HG03442 (cell line): ENCODE results near the gene NUDCD3.

ENCODE experiments used
- ATAC-seq: cut with Tn5 transposase; IDR thresholded peaks from one replicate; pipeline ENCODE4 v1.9.1; 2021; ENCODE audit warnings: mild to moderate bottlenecking, moderate library complexity; ENCODE audit not compliant: unreplicated experiment

NUDCD3 gene

DNA sequence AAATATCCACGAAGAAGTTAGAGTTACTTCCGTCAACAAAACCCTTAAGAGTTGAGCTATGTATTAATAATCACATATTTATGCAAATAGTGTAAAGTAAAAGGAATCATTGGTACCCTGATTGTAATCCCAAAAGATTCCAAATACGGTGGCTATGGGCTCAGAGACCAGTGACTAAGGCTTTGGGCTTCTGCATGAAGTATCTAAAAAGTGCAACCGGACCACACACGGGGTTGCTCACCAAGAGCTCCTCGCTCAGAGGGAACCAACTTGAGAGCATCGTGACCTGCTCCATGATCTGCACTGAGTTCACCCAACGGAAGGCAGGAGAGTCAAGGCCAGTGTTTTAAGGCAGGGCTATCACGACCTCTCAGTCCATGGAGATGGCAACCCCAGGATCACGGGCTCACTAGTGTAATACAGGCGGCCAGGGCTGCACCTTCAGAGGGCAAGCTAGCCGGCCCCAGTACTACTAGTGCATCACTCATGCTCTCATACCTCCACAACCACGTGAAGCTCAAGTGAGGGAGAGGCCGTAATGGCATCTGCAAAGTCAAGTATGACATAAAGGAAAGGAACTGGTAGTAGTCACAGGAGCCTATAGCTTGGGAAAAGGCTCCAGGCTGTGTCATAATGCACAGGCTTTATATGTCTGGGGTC, 87.9 kb downstream of the NUDCD3 start:
- ATAC-seq: no peak

DNA sequence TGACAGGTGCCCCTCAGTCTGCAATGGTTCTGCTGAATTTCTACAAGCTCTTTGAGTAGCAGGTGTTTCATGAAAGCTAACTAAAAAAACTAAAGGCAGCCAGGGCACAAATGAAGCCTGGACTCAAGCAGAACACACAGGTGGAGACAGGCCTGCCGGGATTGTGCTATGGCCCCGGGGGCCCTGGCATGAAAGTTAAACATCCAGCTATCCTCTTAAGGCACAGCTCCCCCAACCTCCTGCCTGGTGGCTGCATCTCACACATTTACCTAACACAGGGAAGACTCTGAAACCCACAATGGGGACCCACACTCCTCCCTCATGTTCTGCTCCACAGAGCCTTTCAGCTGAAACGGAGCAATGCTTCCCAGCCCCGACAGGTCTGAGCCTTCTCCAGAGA, 88.8 kb downstream of the NUDCD3 start:
- no peak for ATAC-seq

DNA sequence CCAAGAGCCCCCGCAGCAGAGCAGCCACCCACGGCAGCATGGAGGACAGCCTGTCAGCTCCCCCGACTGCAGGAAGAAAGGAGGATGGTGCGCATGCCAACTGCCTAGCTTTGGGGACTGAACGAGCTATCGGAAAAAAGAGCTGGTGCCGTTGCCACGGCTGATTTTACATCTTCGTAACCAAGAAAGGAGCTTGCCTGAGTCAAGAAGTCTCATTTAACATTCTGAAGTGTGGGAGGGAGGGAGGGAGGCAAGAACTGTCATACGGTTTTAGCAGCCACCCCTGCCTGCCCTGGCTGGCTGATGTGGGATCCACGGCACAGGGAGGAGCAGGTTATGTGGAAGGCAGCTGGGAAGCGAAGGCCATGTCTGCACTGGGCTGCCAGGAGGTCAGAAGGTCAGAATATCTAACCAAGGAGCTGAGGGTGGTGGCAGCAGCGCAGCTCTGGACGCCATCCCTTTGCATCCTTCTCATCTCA, 90.4 kb downstream of the NUDCD3 start:
- no peak for ATAC-seq

DNA sequence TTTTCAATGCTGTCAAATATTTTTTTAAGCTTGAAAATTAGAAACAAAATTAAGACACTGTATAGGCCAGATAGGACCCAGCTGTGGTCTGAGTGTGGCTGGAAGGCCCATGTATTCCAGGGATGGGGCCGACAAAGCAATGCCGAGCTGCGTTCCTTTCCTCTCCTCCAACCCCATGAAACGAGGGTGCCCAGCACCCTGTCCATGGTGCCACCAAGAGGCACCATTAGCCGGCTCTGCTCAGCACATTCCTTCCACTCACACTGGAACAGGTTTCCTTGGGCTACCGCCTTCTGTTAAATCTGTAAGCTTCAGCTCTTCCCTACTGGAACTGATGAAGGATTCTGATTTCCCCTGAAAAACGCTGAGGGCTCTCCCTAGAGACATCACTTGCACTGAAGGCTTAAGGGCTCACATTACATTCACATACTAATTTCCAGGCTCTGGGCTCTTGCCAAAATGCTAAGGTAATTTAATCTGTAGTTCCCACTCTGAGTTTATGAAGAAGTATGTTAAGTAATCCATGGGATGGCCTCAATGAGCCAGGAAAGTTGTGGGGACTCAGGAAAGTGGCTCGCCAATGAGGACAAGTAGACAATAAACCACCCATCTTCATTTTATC, 91.4 kb downstream of the NUDCD3 start:
- ATAC-seq: no peak

DNA sequence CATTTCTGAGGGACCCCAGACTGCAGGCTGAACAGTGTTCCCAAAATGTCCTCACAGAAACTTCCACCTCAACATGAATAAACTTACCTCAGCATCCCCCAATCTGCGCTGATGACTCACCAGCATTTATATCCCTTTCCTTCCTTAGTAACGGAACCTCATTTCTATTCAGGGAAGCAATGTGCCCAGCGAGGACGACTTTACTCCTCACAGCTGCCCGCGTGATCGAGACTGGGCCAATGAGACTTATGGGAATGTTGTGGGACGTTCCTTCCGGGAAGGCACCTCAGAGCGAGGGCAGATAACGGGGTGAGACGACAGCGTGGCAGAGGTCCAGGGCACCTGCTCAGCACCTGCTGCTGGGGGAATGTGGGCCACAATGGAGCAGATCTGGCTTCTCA, 91.9 kb downstream of the NUDCD3 start:
- ATAC-seq: no peak

DNA sequence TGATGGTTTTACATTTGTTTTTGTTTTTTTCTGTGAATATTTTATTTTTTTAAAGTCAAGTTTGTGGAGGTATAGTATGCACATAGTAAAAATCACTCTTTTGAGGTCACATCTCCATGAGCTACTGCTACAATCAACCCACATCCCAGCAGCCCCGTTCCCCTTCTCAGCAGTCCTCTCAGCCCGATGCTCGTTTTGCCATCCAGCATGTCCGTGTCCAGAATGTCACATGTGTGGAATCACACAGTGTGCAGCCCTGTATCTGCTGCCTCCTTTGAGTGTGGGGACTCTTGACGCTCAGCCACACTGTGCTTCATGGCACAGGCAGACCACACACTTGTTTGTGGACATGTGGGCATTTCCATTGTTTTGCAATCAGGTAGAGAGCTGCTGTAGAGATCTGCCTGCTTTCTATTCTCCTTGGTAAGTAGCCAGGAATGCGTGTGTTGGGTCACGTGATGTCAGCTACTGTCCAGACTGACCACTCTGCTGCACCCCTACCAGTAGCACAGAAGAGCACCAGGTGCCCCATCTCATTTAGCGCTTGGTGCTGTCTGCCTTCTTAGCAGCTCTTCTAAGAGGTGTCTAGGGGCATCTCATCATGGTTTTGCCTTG, 93.4 kb downstream of the NUDCD3 start:
- no peak for ATAC-seq

DNA sequence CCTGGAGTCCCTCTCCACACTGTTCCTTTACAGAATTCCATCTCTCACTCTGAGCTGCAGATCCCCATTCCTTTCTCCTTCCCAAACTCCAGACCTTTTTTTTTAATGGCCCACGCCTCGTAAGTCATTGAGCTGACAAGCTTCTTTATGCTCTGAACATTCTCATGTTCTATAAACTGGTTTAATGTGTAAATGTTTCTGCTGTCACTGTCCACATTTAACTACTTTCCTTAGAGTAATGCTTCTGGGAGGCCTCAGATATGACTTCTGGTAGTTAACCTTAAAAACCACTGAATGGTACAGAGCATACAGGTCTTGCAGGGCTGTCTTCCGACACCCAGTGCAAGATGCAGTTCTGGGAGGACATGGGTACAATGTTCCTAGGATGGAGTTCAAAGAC, 94.0 kb downstream of the NUDCD3 start:
- no peak for ATAC-seq

DNA sequence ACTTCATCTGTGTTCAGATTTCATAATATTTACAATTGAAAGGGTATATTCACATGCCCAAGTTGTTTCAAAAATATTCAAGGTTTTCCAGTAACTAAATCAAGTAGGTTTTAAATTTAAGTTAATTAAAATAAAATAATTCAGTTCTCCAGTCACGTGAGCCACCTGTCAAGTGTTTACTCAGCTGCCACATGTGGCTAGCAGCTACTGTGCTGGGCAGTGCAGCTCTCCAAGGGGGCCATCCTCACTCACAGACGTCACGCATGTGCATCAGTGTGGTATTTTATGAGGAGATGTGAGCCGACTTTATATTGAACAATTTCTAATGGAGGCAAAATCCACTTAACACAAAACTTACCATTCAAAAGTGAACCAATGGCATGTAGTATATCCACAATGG, 95.4 kb downstream of the NUDCD3 start:
- ATAC-seq: no peak

DNA sequence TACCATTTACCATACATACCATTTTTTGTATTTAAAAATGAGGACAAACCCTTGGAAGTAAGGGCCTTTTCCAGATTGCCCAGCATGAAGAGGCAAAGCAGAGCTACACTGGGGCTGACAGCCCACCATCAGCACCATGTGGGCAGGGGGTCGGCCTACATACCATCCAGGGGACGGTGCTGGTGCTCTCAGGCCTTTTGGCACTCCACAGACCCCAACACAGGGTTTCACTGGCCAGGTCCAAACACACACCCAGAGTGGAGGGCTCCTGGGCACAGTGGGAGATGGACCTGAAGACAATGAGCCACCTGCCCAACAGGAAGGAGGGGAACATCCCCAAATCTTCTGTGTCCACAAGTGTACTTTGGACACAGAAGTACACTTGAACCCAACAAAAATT, 95.8 kb downstream of the NUDCD3 start:
- ATAC-seq: no peak

DNA sequence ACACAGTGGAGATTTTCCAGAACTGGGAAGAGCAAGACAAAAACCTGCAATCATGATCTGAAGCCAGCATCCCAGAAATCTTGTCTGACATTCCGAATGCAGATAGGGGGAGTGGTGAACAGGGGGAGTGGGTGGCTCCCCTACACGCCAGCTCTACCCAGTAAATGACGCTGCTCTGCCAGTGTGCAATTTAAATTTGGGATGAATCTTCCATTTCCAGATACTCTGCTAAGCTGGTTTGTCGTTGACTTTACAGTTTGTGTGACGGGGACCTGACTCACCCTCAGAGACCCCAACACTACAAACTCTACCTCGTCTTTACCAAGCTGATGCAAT, 96.4 kb downstream of the NUDCD3 start:
- no peak for ATAC-seq

DNA sequence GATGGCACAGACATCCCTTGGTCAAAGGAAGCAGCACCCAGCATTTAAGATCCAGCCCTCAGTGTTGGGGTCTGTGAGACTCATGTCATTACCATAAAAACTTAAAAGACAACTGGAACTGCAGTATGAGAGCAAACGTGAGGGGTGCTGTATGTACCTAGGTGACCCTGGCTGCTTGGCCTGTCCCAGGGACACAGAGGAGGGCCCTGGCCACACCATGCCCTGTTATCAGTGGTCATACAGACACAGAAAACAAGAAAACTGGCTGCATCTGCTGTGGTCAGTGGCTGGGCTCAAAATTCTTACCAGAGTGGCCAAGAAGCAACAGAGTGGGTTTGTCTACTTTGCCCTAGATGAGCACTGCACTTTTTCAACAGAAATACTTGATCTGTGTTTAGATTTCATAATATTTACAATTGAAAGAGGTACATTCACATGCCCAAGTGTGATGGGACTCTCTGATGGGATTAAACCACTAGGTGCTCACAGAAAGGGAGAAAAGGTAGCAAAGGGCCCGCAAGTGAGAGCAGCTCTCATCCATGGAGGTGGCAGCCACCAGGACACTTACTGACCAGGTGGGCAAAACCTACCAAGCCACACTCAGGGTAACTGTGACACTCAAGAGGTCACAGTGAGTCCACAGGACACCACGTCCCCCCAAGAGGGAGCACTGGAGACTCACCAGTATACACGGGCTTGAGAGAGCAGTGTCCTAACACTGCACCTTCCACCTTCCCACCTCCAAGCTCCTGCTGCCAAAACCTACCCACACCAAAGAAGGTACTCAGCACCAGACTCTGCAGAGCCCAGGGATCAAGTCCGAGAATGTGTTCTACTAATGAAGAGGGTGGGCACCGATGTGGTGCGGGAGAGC, 97.0 kb downstream of the NUDCD3 start:
- ATAC-seq: no peak

DNA sequence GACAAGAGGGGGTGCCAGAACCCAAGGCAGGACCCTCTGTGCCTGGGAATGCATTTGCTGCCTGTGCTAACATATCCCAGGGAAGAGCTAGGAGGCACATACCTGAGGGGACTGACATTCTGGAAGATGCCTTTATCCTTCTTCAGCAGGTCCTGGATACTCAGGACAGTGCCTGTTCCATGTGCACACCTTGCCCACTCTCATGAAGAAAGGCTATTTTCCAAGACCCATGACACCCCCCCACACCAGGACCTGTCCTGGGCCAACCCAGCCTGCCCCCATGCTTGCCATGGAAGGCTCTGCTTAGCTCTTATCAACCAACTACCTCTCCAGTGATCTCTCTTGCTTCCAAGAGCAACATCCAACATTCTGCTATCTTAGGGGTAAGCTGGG, 97.8 kb downstream of the NUDCD3 start:
- ATAC-seq: no peak

DNA sequence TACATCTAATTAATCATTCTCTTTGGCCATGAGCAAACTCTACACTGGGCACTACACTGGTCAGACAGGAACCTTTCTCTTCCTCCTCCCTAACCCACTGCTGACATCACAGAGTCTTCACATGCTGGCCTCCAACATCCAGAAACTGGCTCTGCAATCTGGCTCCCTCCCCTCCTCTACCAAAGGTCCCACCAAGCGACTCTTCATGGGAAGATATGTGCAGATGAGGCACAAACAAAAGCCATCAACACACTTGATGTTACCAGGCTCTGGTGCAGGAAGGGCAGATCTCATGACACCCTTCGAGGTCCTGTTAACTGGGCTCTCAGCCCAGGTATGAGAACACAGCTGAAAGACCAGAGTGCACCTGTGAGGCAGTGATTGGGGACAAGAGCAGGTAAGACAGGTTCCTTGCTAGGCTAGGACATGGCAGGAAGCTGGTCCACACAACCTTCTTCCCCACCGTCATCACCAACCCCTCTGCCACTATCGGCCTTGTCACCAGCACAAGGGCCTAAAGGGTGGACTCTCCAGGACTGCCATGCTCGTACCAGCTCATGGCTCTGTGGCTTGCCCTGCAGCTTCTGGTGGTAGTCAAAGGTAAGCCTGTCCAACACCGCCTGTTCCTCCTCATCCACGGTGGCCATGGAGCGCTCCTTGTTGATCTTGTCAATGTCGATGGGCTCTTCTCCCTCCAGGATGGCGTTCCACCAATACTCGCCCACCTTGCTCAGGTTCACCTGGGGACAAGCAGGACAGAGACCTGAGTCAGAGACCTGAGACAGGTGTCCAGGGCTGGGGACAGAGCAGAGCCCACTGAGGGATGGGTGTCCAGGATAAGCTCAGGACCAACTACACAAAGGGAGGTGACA, 98.5 kb downstream of the NUDCD3 start:
- ATAC-seq: no peak

DNA sequence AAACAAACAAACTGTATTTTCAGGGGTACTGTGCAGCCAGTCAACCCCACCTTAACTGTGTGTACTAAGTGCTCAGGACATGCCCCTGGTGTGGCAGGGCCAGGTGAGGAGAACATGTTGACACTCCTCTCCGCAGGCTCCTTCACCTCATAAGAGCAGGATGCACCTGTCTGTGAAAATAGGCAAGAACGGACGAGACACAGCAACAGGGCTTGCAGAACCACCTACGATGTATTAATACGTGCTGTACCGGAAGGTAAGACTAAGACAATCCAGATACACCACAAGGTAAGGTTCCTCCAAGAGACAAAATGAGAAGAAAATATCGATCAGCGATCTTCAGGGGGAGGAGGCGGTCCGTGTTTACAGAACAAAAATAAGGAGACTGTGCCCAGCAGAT, 99.3 kb downstream of the NUDCD3 start:
- ATAC-seq: no peak

DNA sequence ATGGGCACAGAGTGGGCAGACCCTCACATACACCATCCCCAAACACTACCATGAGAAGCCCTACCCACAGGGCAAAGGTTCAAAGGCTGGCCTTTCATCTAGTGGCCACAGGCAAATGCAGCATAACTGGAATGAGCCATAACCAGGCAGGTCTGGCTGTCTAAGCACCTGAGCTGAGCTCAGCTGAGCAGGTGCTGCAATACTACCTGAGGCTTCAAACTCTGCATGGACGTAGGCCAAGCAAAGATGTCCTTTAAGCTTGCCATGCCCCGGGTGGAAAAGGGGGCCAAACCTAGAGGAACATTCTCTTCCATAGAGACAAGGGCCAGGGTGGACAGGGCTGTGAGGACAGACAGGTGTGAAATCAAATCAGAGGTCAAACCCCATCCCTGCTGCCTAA, 99.8 kb downstream of the NUDCD3 start:
- ATAC-seq: no peak

DNA sequence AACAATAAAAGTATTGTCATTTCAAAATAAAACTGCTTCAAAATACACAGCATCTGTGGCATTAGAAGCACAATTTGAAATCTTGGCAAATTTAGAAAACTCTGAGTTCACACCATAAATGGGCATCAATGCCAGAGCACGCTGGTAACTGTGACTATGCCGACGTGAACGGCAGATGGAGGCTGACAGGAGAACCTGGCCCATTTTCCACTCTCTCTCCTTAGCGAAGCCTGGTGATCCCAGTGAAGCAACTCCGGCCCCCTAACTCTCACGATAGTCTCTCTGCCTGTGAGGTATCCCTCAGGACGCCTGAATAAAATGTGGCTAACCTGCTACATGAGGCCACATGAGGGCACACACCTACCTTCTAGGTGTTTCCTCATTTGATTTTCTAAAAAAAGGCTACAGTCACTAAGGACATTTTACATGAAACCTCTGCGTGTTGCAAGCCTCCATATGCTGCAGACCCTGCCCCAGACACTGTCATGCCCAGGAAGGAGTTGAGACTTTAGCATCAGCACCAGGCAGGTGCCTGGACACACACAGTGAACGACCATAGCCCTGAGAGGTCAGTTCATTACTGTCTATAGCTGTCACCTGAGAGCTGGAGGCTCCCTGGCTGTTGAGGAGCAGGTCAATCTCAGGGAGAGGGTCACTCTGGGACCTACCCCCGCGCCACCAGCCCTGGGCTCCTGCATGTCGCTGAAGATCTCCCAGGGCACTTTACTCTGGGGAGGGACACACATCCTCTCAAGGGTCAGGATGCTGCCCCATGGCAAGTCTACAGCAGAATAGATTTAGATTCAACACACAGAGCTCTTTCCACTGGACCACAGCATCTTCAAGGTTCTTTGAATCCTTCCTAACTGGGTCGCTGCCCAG, 102.1 kb downstream of the NUDCD3 start:
- ATAC-seq: no peak

DNA sequence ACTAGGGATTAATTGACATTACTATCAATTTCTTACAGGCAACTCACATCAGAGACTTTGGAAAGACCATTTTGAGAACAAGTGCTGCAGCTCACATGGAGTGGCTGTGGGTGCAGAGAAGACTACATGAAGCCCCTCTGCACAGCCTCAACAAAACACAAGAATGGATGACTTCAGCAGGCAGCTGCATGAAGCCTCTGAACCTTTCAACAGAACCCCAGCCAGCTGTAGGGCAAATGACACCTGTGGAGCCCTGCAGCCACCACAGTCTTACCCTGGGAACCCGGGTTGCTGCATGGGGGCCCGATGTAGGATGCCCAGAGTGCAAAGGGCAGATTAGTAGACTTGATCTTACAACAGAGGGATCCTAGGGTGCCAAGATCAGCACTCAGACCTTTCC, 103.1 kb downstream of the NUDCD3 start:
- no peak for ATAC-seq

DNA sequence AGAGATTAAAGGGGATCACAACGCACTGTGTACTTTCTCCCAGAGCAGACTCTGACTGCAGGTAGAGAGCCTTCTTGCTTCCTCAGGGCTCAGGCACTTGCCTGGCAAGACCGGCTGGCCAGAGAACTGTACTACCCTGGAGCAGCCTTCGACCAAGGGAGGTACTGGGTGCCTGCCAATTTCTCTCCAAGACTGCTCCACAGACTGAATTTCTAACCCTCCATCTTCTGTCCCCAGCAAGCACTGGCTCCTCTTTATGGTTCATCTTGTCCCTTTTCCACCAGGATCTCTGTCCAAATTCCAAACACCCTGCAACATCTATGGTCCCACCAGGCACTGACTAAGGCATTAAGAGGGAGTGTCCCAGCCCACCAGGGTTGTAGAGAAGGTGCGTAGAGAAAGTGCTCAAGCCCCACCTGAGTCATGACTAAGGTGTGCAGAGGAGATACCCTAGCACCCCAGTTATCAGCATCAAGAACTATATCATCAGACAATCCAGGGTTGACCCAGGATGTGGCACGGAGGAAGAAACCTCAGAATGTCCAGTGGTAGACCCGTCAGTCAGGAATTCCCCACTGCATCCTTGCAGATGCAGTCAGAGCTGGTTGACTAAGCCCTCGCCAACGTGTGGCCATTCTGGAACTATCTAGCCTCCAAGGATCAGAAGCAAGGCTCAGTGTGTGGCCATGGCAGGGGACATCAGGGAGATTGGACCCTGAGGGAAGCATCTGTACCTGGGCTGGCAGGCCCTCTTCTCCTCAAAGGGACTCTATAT, 104.1 kb downstream of the NUDCD3 start:
- ATAC-seq: no peak
